ENCODE data around the gene USP40.

Gene USP40

DNA sequence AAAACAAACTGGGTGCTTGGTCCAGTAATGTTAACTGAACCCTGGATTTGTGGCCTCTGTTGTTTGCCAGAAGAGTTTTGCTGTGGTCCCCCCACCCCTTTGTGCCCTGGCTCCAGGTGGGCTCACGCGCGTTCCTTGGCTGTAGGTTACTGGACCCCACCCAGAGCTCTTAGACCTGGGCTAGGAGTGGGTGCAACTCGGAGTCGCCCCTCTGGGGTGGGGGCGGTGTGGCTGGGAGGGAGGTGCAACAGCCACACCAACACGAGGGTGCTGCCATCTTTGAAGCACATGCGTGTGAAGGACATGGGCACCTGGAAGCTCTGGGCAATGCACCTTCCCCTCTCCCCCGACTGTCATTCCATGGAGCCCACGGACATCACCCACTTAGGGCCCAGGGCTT lies 92.7 kb downstream of the USP40 start:
- Histone ChIP-seq H3K4me1 (ENCODE audit: control insufficient read depth, insufficient read depth, low read length, poor library complexity, severe bottlenecking) (no peaks in the 10 kb centered on the region), H3K9me3 (ENCODE audit: control insufficient read depth, low read length) (no peaks in the 10 kb centered on the region), H3K4me3 (ENCODE audit: extremely low read depth, insufficient read depth, low read length, poor library complexity, severe bottlenecking) (no peak overlapping the region), H3K27ac (ENCODE audit: low read depth, low read length, severe bottlenecking) (no peak overlapping the region), H3K36me3 (ENCODE audit: control insufficient read depth, insufficient read depth, low read length) (peaks cover 21% of the 10 kb centered on the region)
- WGBS, 2 experiments (ENCODE audit: insufficient coverage in 2 of 2), result 97 to 100% methylated on average over 5 of the region's 10 CpGs

DNA sequence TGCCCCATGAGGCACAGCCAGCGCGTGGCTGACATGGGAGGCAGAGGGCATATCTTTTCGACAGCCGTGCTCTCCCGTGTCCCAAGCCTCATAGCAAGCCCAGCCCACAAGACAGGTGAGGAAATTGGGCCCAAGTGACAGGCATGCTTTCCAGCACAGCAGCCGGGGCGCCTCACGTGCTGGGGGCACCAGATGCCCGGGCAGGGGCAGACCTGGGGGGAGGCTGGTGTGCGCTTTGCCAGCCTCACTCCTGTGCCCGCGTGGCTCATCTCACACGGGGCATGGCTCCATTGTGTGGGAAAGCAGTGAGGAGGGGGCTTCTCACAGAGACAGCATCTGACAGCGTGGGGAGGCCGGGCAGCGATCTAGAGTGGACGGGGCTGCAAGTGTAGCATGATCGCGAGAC lies 93.2 kb downstream of the USP40 start:
- H3K4me3 ChIP-seq (ENCODE audit: extremely low read depth, insufficient read depth, low read length, poor library complexity, severe bottlenecking), result no peak overlapping the region
- H3K4me1 ChIP-seq (ENCODE audit: control insufficient read depth, insufficient read depth, low read length, poor library complexity, severe bottlenecking), result no peaks in the 10 kb centered on the region
- peaks cover 26% of the 10 kb centered on the region for H3K36me3 ChIP-seq (ENCODE audit: control insufficient read depth, insufficient read depth, low read length)
- H3K9me3 ChIP-seq (ENCODE audit: control insufficient read depth, low read length), result no peaks in the 10 kb centered on the region
- 93 to 97% methylated on average over 17 to 18 of the region's 19 CpGs for WGBS, 2 experiments (ENCODE audit: insufficient coverage in 2 of 2)
- no peak overlapping the region for H3K27ac ChIP-seq (ENCODE audit: low read depth, low read length, severe bottlenecking)

DNA sequence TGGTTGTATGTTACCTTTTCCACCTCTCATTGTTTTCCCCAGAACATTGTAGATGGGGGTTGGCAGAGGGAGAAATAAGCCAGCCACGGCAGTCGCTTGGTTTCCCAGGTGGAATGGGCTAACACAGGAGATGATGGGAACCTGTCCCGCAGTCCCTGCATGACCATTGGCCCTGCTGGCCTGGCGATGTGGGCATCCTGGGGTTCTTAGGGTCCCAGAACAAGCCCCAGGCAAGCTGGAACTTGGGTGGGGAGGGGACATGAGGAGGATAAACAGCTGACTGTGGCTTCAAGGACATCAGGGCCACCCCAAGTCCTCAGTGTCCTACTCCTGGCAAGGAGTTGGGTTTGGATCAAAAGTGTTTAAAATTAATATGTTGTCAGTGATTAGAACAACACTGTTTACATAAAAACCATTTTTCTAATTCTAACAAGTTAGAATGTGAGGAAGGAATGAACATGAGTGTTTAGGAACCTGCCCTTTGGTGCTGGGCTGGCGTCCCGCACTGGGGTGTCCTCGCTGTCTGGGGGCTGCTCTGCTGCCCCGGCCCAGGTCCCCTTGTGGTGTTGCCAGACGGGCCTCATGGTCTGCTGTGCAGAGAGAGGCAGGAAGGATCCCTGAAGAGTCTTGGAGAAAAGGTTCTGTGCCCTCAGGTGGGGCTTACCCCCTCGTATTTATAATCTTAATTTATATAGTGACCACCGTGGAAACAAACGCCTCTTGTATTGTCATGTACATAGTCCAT lies 95.1 kb downstream of the USP40 start:
- Histone ChIP-seq H3K9me3 (ENCODE audit: control insufficient read depth, low read length) (no peaks in the 10 kb centered on the region), H3K27ac (ENCODE audit: low read depth, low read length, severe bottlenecking) (no peak overlapping the region)
- WGBS, 2 experiments (ENCODE audit: insufficient coverage in 2 of 2), result 94 to 98% methylated on average over 8 of the region's 12 CpGs

DNA sequence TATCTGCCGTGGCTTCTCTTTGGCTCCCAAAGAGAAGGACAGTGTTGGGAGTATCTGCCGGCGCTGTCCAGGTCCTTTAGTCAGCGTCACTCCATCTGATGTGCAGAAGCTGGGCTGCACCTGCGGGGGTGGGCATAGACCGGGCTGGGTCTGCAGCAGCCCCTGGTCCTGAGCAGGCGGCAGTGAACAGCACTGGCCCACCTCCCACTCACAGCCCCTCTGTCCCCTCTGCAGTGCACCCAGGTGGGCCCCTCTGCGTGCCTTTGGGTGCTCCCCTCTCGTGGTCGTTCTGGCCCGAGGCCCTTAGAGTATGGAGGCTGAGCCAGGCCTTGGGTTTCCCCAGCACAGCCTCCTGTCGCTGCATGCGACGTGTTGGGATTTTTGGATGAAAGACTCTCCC lies 95.7 kb downstream of the USP40 start:
- no peak overlapping the region for H3K27ac ChIP-seq (ENCODE audit: low read depth, low read length, severe bottlenecking)
- no peaks in the 10 kb centered on the region for H3K9me3 ChIP-seq (ENCODE audit: control insufficient read depth, low read length)
- 91 to 94% methylated on average over 7 to 9 of the region's 14 CpGs for WGBS, 2 experiments (ENCODE audit: insufficient coverage in 2 of 2)
- H3K4me1 ChIP-seq (ENCODE audit: control insufficient read depth, insufficient read depth, low read length, poor library complexity, severe bottlenecking), result no peaks in the 10 kb centered on the region
- no peak overlapping the region for H3K4me3 ChIP-seq (ENCODE audit: extremely low read depth, insufficient read depth, low read length, poor library complexity, severe bottlenecking)
- H3K36me3 ChIP-seq (ENCODE audit: control insufficient read depth, insufficient read depth, low read length), result peaks cover 38% of the 10 kb centered on the region

More for the DNA sequence above, 95.1 kb downstream of the USP40 start:
- Histone ChIP-seq H3K4me1 (ENCODE audit: control insufficient read depth, insufficient read depth, low read length, poor library complexity, severe bottlenecking) (no peaks in the 10 kb centered on the region), H3K36me3 (ENCODE audit: control insufficient read depth, insufficient read depth, low read length) (peaks cover 36% of the 10 kb centered on the region), H3K4me3 (ENCODE audit: extremely low read depth, insufficient read depth, low read length, poor library complexity, severe bottlenecking) (no peak overlapping the region)

DNA sequence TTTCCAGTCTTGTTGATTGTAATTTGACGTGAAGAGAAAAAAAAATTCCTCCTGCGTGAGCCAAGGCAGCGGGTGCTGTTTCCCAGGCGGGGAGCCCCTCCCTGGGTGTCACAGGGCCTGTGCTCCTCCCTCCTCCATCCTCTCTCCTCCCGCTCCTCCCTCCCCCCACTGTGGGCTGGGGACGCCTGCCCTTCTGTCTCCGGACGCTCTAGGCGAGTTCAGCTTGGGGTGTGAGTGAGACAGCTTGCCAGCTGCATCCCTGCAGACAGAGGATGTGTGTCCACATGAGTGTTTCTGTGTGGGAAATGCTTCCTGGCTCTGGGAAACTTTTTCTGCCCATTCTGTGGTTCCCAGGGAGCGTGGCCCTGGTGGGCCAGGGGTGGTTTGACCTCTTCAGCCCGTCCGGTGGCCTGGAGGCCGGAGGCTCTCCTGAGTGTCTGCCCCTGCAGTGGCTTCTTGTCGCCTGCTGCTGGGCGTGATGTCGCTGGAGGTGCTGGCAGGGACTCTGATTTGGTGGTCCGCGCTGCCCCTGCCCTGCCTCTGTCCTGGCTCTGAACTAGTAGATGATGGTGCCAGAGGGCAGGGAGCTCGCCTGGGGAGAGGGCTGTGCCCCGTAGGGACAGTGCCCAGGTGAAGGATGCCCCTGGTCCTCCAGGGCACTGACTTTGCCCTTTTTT lies 96.4 kb downstream of the USP40 start:
- Histone ChIP-seq H3K4me1 (ENCODE audit: control insufficient read depth, insufficient read depth, low read length, poor library complexity, severe bottlenecking) (no peaks in the 10 kb centered on the region), H3K9me3 (ENCODE audit: control insufficient read depth, low read length) (no peaks in the 10 kb centered on the region), H3K27ac (ENCODE audit: low read depth, low read length, severe bottlenecking) (no peak overlapping the region), H3K36me3 (ENCODE audit: control insufficient read depth, insufficient read depth, low read length) (peaks cover 41% of the 10 kb centered on the region), H3K4me3 (ENCODE audit: extremely low read depth, insufficient read depth, low read length, poor library complexity, severe bottlenecking) (no peak overlapping the region)
- 91 to 94% methylated on average over 15 to 19 of the region's 20 CpGs for WGBS, 2 experiments (ENCODE audit: insufficient coverage in 2 of 2)

DNA sequence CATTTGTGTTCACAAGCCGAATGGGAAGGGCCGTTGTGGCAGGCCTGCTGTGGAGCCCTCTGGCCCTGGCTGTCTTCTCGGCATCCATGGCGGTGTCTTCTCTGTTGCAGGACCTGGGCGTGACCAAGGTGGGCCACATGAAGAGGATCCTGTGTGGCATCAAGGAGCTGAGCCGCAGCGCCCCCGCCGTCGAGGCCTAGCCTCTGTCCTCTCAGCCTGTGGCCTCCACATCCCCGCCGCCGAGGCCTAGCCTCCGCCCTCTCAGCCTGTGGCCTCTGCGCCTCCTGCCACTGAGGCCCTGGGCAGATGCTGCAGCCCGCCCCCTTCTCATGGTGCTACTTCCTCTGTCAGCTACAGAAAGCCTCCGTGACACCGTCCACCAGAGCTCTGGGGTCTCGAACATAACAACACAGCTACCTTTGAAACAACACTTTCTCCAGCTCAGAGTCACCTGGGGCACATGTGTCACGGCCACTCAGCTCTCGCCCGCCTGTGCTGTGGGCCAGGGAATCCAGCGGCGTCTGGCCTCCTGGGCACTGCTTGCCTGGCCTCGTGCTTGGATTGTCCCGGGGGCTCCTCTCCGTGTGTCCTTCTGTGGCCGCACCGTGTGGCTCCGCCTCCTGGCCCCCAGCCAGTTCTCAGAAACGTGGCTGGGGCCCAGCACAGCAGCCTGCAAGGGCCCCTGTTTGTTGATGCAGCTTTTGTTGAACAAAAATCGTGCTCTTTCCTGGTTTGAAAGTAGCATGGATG lies 97.1 kb downstream of the USP40 start:
- no peak overlapping the region for H3K4me3 ChIP-seq (ENCODE audit: extremely low read depth, insufficient read depth, low read length, poor library complexity, severe bottlenecking)
- no peaks in the 10 kb centered on the region for H3K4me1 ChIP-seq (ENCODE audit: control insufficient read depth, insufficient read depth, low read length, poor library complexity, severe bottlenecking)
- H3K9me3 ChIP-seq (ENCODE audit: control insufficient read depth, low read length), result no peaks in the 10 kb centered on the region
- no peak overlapping the region for H3K27ac ChIP-seq (ENCODE audit: low read depth, low read length, severe bottlenecking)
- peaks cover 48% of the 10 kb centered on the region for H3K36me3 ChIP-seq (ENCODE audit: control insufficient read depth, insufficient read depth, low read length)
- WGBS, 2 experiments (ENCODE audit: insufficient coverage in 2 of 2), result 93 to 96% methylated on average over 30 to 32 of the region's 32 CpGs

DNA sequence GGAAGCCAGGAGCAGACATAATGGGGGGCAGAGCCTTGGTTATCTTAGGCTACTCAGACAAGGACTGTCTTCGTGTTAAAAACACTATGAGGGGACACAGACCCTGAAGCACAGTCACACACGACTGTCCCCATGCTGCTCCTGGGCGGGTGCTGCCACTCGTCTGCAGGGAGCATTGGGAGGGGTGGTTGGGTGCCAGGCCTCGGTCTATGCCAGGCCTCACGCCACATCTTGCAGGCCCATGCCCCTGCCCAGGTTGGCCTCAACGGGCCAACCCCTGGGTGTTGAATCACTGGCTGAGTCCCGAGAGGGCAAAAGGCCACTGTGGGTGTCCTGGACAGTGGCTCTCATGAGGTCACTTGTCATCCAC lies 97.9 kb downstream of the USP40 start:
- Histone ChIP-seq H3K4me3 (ENCODE audit: extremely low read depth, insufficient read depth, low read length, poor library complexity, severe bottlenecking) (no peak overlapping the region), H3K4me1 (ENCODE audit: control insufficient read depth, insufficient read depth, low read length, poor library complexity, severe bottlenecking) (no peaks in the 10 kb centered on the region), H3K36me3 (ENCODE audit: control insufficient read depth, insufficient read depth, low read length) (peaks cover 56% of the 10 kb centered on the region), H3K27ac (ENCODE audit: low read depth, low read length, severe bottlenecking) (no peak overlapping the region), H3K9me3 (ENCODE audit: control insufficient read depth, low read length) (no peaks in the 10 kb centered on the region)
- WGBS, 2 experiments (ENCODE audit: insufficient coverage in 2 of 2), result 96 to 97% methylated on average over 5 to 8 of the region's 8 CpGs

DNA sequence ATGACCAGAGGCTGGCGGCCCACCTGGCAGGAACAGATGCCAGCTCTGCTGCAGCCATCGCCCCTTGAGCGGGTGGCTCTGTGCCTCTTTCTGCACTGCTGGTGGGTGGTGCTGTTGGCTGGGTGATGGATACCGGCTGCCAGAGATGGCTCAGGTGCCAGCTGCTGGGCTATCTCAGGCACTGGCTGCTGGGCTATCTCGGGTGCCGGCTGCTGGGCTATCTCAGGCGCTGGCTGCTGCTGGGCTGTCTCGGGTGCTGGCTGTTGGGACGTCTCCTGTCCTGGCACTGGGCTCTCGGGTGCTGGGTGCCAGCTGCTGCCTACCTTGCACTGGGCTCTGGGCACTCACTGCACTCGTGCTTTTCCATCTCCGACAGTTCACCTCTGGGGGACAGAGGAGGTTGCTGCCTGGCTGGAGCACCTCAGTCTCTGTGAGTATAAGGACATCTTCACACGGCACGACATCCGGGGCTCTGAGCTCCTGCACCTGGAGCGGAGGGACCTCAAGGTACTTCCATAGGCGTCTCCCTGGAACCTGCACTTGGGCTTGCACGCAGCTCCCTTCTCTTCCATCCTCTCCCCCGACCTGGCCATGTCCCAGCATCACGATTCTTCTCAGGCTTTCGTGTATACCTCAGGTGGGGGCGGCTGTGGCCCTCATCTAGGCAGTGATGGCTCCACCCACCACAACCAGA lies 98.4 kb downstream of the USP40 start:
- Histone ChIP-seq H3K4me3 (ENCODE audit: extremely low read depth, insufficient read depth, low read length, poor library complexity, severe bottlenecking) (no peak overlapping the region), H3K9me3 (ENCODE audit: control insufficient read depth, low read length) (no peaks in the 10 kb centered on the region), H3K36me3 (ENCODE audit: control insufficient read depth, insufficient read depth, low read length) (peaks cover 56% of the 10 kb centered on the region), H3K27ac (ENCODE audit: low read depth, low read length, severe bottlenecking) (no peak overlapping the region), H3K4me1 (ENCODE audit: control insufficient read depth, insufficient read depth, low read length, poor library complexity, severe bottlenecking) (no peaks in the 10 kb centered on the region)
- WGBS, 2 experiments (ENCODE audit: insufficient coverage in 2 of 2), result 96% methylated on average over 15 to 20 of the region's 22 CpGs

DNA sequence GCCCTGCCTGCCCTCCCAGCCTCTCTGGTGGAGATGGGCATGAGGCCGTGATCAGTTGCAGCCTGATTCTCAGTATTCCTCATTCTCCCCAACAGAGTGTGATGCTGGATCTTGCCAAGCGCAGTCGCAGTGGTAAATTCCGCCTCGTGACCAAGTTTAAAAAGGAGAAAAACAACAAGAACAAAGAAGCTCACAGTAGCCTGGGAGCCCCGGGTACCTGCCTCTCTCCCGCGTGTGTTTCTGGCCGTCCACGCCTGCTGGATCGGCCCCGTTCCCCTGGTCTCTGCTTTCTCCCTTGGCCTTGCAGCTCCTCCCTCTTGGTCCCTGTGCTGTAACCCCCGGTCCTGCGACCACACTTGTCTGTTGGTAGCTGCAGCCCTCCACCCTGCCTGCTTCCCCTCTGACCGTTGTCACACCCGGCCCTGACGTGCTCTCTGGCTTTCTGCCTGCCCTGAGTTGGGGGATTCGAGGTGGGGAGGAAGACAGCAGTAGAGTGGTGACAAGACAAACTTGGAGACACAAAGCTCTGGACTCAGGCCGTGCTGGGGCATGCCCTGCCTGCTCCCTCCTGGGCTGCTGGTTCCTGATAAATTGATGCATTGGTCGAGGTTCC lies 99.5 kb downstream of the USP40 start:
- Histone ChIP-seq H3K27ac (ENCODE audit: low read depth, low read length, severe bottlenecking) (no peak overlapping the region), H3K4me1 (ENCODE audit: control insufficient read depth, insufficient read depth, low read length, poor library complexity, severe bottlenecking) (no peaks in the 10 kb centered on the region), H3K36me3 (ENCODE audit: control insufficient read depth, insufficient read depth, low read length) (peaks cover 61% of the 10 kb centered on the region), H3K4me3 (ENCODE audit: extremely low read depth, insufficient read depth, low read length, poor library complexity, severe bottlenecking) (no peak overlapping the region), H3K9me3 (ENCODE audit: control insufficient read depth, low read length) (no peaks in the 10 kb centered on the region)
- WGBS, 2 experiments (ENCODE audit: insufficient coverage in 2 of 2), result 93 to 96% methylated on average over 12 to 18 of the region's 20 CpGs

DNA sequence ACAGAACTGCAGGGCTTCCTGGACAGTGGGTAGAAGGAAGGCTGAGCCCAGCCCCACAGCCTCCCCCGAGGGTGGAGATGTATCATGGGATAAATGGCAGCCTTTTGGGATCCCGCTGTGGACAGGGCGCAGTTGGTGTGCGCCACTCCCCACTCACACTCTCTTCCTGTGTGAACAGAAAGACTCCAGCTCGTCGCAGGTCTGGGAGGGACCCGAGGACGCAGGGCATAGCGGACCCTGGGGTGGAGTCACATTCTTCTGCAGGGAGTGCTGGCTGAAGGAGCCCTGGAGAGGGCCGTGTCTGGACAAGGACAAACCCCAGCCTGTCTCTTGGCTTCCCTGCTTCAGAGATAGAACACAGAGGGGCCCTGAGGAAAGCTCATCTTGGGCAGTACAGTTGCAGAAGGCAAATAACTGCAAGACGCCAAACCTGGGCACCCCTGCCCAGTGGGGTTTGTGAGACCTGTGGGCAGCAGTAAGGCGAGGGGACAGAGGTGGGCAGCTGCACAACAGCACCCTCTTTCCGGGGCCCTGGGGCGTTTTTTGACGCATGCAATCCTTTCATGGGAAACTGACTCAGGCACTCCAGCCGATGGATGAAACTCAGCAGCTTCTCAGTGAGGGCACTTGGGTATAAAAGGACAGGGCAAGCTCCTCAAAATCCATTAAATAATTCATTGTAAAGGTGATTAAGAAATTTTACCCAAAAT lies 101.9 kb downstream of the USP40 start:
- Histone ChIP-seq H3K4me1 (ENCODE audit: control insufficient read depth, insufficient read depth, low read length, poor library complexity, severe bottlenecking) (no peaks in the 10 kb centered on the region), H3K4me3 (ENCODE audit: extremely low read depth, insufficient read depth, low read length, poor library complexity, severe bottlenecking) (no peak overlapping the region), H3K9me3 (ENCODE audit: control insufficient read depth, low read length) (no peaks in the 10 kb centered on the region), H3K27ac (ENCODE audit: low read depth, low read length, severe bottlenecking) (no peak overlapping the region), H3K36me3 (ENCODE audit: control insufficient read depth, insufficient read depth, low read length) (peaks cover 61% of the 10 kb centered on the region)
- WGBS, 2 experiments (ENCODE audit: insufficient coverage in 2 of 2), result 93 to 96% methylated on average over 12 to 13 of the region's 16 CpGs
